ENCODE results near the gene ITFG1. TPM values are rescaled to one million over a fixed set of nuclear protein-coding genes. Genes with fewer than 3 reads are reported as not detected.

The ITFG1 gene
- total and polyA plus RNA-seq, 2 of the 13 experiments (the other 11 are each of a cell fraction or from before 2014, with no cell fraction given), result 74.5 to 150 TPM

GRCh38 chr16:47492428-47493377 is 31.8 kb upstream of the ITFG1 start:
- peak overlapping the region; percentile 68 for H3K4me2 ChIP-seq (ENCODE audit: low read depth, low read length)
- peak overlapping the region; percentile 65 for H3K27ac ChIP-seq (ENCODE audit: extremely low read length, insufficient read depth, low read length)
- H3K36me3 ChIP-seq (replicated peaks in 1 of 2; ENCODE audit: control insufficient read depth in 1 of 2, insufficient read depth in 2 of 2, low read length in 2 of 2), result peaks cover 0 to 5% of the 10 kb centered on the region in 2 experiments; a peak in 1 of 5 replicates
- H4K20me1 ChIP-seq (ENCODE audit: insufficient read depth, low read length), result no peaks in the 10 kb centered on the region
- peak; percentile 53 for FAIRE-seq
- WGBS (ENCODE audit: low lambda C conversion rate), result 62% methylated on average over 10 of the region's 10 CpGs
- no TSS peak for BruUV-seq (replicated peaks)
- H3K79me2 ChIP-seq (ENCODE audit: insufficient read depth, low read length), result peaks cover 38% of the 10 kb centered on the region
- no peak overlapping the region for H2AFZ ChIP-seq (ENCODE audit: low read length)
- ChIA-PET POLR2A (interaction anchor here (0.6 to 3.4 kb wide), 5 partner anchors 11 to 78 kb away, joined by 3 to 23 read pairs (median 3); partner anchors contain the start of genes ITFG1 and PHKB), CTCF (ENCODE audit: low intra/inter-chr PET ratio, low total read pairs) (no interaction called here)
- H3K9me3 ChIP-seq (ENCODE audit: low read length), result no peaks in the 10 kb centered on the region
- ATAC-seq, result peak; percentile 100
- no peak overlapping the region; the same call in 1 of the 2 replicates for H3K9ac ChIP-seq (ENCODE audit: insufficient read depth, low read depth, low read length)
- H3K4me3 ChIP-seq (replicated peaks in 1 of 3; ENCODE audit: insufficient read depth in 1 of 3, low read depth in 2 of 3, low read length in 3 of 3), result peak overlapping the region in 2 of 3 experiments; percentile 13 to 32; a peak in 2 of 6 replicates
- peaks cover 51% of the 10 kb centered on the region for H3K4me1 ChIP-seq (ENCODE audit: insufficient read depth, low read length)
- no peaks in the 10 kb centered on the region for H3K27me3 ChIP-seq (ENCODE audit: control insufficient read depth in 1 of 2, insufficient read depth in 2 of 2, low read length in 2 of 2)
- in situ Hi-C loops (cut with HindIII; ENCODE audit: extremely low pct_ligation_motif_present, low pct_unique_long_range_greater_than_20kb), result no loop called here
- intact Hi-C loops (cut with micrococcal nuclease; ENCODE audit: unreplicated experiment), result loop anchor here (1.0 to 5.0 kb wide), 2 partner anchors 15 to 45 kb away; no protein-coding TSS in a partner anchor
- peak; percentile 92 for DNase-seq (ENCODE audit: low spot score)
- TF ChIP-seq HMGXB4 (CRISPR knock-in tag; IDR thresholded peaks at IDR 0.05; ENCODE audit: borderline replicate concordance in 1 of 2, low read depth in 1 of 2), result peak; percentile 30 to 56; a peak in 2 of 4 replicates
- TF ChIP-seq NFE2 (CRISPR knock-in tag; IDR thresholded peaks at IDR 0.05), result no peak
- no peak for TF ChIP-seq SMARCE1 (IDR thresholded peaks at IDR 0.05; ENCODE audit: borderline replicate concordance)
- no peak for TF ChIP-seq ATF4 (CRISPR knock-in tag; IDR thresholded peaks at IDR 0.05)
- peak; percentile 79 for TF ChIP-seq HNF1B (CRISPR knock-in tag; IDR thresholded peaks at IDR 0.05)
- TF ChIP-seq NR1H2 (CRISPR knock-in tag; IDR thresholded peaks at IDR 0.05; ENCODE audit: borderline replicate concordance, low read depth), result no peak
- no peak; the same call in 1 of the 2 replicates for TF ChIP-seq NAIF1 (CRISPR knock-in tag; IDR thresholded peaks at IDR 0.05; ENCODE audit: borderline replicate concordance)
- TF ChIP-seq HNF1A (IDR thresholded peaks at IDR 0.05; ENCODE audit: low read depth), result no peak
- TF ChIP-seq HNF1A (CRISPR knock-in tag; IDR thresholded peaks at IDR 0.05; ENCODE audit: borderline replicate concordance), result peak; percentile 79; the same call in 1 of the 2 replicates
- no peak for TF ChIP-seq ELF4 (CRISPR knock-in tag; IDR thresholded peaks at IDR 0.05; ENCODE audit: borderline replicate concordance)
- no peak for TF ChIP-seq ZNF251 (CRISPR knock-in tag; IDR thresholded peaks at IDR 0.05)
- peak; percentile 83; the same call in 1 of the 2 replicates for TF ChIP-seq ZNF792 (CRISPR knock-in tag; IDR thresholded peaks at IDR 0.05)
- no peak for TF ChIP-seq ZFP36L2 (CRISPR knock-in tag; IDR thresholded peaks at IDR 0.05)

Measured in HepG2 (cell line).